DND-41 (cell line): ENCODE measurements around the gene CDH12.

Source experiments
- EZH2 ChIP-seq: IDR thresholded peaks from 3 replicates; pipeline ENCODE4 v1.6.1; 2012; ENCODE audit warnings: borderline replicate concordance, low read depth, mild to moderate bottlenecking, moderate library complexity, low read length, inconsistent platforms; ENCODE audit not compliant: severe bottlenecking
- TF ChIP-seq, protein P1 (sequence below): IDR thresholded peaks from 2 replicates; pipeline ENCODE4 v1.5.1; 2012; ENCODE audit warnings: borderline replicate concordance, low read length, moderate library complexity, mild to moderate bottlenecking; ENCODE audit not compliant: poor library complexity, severe bottlenecking; ENCODE audit errors: extremely low read depth

DNA sequence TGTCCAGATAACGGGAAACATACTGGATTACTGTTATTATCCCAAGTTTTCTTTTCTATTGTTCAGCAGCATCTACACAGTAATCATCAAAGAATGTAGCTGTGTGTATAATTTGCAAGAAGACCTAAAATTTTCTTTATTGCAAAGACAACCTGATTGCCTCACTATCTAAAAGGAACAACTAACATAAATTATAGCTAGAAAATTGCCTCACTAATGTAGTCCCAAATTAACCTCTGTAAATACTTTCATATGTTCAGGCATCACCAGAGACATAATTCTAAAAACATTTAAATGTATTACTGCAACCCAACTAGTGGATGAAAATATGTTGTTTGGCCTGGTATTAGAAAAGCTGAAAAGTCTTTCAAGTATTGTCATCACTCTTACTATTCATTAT lies 275.4 kb downstream of the CDH12 start:
- TF ChIP-seq, protein P1, sequence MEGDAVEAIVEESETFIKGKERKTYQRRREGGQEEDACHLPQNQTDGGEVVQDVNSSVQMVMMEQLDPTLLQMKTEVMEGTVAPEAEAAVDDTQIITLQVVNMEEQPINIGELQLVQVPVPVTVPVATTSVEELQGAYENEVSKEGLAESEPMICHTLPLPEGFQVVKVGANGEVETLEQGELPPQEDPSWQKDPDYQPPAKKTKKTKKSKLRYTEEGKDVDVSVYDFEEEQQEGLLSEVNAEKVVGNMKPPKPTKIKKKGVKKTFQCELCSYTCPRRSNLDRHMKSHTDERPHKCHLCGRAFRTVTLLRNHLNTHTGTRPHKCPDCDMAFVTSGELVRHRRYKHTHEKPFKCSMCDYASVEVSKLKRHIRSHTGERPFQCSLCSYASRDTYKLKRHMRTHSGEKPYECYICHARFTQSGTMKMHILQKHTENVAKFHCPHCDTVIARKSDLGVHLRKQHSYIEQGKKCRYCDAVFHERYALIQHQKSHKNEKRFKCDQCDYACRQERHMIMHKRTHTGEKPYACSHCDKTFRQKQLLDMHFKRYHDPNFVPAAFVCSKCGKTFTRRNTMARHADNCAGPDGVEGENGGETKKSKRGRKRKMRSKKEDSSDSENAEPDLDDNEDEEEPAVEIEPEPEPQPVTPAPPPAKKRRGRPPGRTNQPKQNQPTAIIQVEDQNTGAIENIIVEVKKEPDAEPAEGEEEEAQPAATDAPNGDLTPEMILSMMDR: no peak
- no peak for TF ChIP-seq EZH2
